ENCODE measurements around the gene GPS2. TPM values are rescaled to one million over a fixed set of nuclear protein-coding genes. Genes with fewer than 3 reads are reported as not detected.

Gene GPS2
- total and polyA plus RNA-seq, 2 donors (not counting 1 experiment from before 2014, with no cell fraction given): 30.6 to 55.3 TPM

DNA sequence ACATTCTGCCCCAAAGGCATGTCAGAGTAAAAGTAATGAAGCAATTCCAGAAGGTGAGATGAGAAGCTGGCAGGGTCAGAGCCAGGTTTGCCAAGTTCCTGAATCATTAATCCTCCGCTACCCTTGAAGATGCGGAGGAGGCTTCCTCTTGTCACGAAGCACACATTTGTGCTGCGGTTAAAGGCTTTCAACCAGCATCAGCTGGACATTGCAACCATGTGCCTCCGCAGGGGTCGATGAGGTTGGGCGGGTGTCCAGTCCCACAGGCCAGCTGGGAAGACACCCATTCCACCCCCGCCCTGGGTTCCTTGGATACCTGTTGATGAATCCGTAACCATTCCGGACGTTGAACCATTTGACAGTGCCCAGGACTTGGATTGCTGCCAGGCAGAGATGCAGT lies 22.0 kb downstream of the GPS2 start:
- H3K4me2 ChIP-seq (ENCODE audit: extremely low read depth, insufficient read depth, low read length): no peak overlapping the region
- no peaks in the 10 kb centered on the region for H4K20me1 ChIP-seq (ENCODE audit: control insufficient read depth, extremely low read depth, insufficient read depth, low read length)
- no peaks in the 10 kb centered on the region for H3K4me1 ChIP-seq (ENCODE audit: control insufficient read depth, extremely low read depth, insufficient read depth, low read length)
- H3K27me3 ChIP-seq (ENCODE audit: control insufficient read depth, insufficient read depth, low read length): peaks cover 38% of the 10 kb centered on the region
- no peak overlapping the region for H2AFZ ChIP-seq (ENCODE audit: low read length)
- H3K79me2 ChIP-seq (ENCODE audit: control insufficient read depth, insufficient read depth, low read length): no peaks in the 10 kb centered on the region
- no peaks in the 10 kb centered on the region for H3K36me3 ChIP-seq (ENCODE audit: control insufficient read depth, insufficient read depth, low read length)
- H3K4me3 ChIP-seq (replicated peaks in 1 of 4; ENCODE audit: control extremely low read depth in 1 of 4, insufficient read depth in 1 of 4, low read depth in 3 of 4, low read length in 4 of 4): no peak overlapping the region
- H3K9ac ChIP-seq (ENCODE audit: insufficient read depth, low read length): no peak overlapping the region
- TF ChIP-seq, protein P1, sequence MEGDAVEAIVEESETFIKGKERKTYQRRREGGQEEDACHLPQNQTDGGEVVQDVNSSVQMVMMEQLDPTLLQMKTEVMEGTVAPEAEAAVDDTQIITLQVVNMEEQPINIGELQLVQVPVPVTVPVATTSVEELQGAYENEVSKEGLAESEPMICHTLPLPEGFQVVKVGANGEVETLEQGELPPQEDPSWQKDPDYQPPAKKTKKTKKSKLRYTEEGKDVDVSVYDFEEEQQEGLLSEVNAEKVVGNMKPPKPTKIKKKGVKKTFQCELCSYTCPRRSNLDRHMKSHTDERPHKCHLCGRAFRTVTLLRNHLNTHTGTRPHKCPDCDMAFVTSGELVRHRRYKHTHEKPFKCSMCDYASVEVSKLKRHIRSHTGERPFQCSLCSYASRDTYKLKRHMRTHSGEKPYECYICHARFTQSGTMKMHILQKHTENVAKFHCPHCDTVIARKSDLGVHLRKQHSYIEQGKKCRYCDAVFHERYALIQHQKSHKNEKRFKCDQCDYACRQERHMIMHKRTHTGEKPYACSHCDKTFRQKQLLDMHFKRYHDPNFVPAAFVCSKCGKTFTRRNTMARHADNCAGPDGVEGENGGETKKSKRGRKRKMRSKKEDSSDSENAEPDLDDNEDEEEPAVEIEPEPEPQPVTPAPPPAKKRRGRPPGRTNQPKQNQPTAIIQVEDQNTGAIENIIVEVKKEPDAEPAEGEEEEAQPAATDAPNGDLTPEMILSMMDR (conservative IDR thresholded peaks at IDR 0.05 in 1 of 2, IDR thresholded peaks at IDR 0.05 in 1 of 2; ENCODE audit: low read depth in 1 of 2, low read length in 2 of 2): no peak
- TF ChIP-seq EZH2 (IDR thresholded peaks at IDR 0.05; ENCODE audit: low read length, missing control alignments): no peak
- no peak overlapping the region for H3K27ac ChIP-seq (ENCODE audit: insufficient read depth, low read length)
- no peaks in the 10 kb centered on the region for H3K9me3 ChIP-seq (ENCODE audit: control insufficient read depth, insufficient read depth, low read depth, low read length)
- DNase-seq (ENCODE audit: low read depth in 2 of 2): no peak

DNA sequence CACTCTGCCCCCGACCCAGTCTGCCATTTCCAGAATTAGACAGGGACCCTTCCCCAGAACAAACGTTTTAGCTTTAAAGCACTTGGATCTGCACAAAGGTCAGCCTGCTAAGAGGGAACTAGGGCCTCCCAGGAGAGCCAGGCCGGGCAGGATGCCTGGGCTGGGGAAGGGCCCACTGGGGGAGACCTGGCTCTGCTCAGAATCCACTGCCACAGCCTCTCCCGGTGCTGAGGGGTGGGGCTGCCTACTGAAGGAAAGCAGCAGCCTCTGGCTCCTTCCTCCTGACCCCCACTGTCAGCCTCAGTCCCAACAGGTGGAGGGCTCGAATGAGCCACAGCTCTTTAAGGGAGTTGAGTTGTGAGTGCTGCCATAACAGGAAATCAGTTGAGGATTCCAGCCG lies 22.4 kb downstream of the GPS2 start:
- Histone ChIP-seq H3K27ac (ENCODE audit: insufficient read depth, low read length) (no peak overlapping the region), H3K79me2 (ENCODE audit: control insufficient read depth, insufficient read depth, low read length) (no peaks in the 10 kb centered on the region), H4K20me1 (ENCODE audit: control insufficient read depth, extremely low read depth, insufficient read depth, low read length) (no peaks in the 10 kb centered on the region), H3K27me3 (ENCODE audit: control insufficient read depth, insufficient read depth, low read length) (peaks cover 38% of the 10 kb centered on the region), H3K9ac (ENCODE audit: insufficient read depth, low read length) (no peak overlapping the region), H3K9me3 (ENCODE audit: control insufficient read depth, insufficient read depth, low read depth, low read length) (no peaks in the 10 kb centered on the region), H3K36me3 (ENCODE audit: control insufficient read depth, insufficient read depth, low read length) (no peaks in the 10 kb centered on the region), H3K4me3 (replicated peaks in 1 of 4; ENCODE audit: control extremely low read depth in 1 of 4, insufficient read depth in 1 of 4, low read depth in 3 of 4, low read length in 4 of 4) (no peak overlapping the region), H3K4me2 (ENCODE audit: extremely low read depth, insufficient read depth, low read length) (no peak overlapping the region), H3K4me1 (ENCODE audit: control insufficient read depth, extremely low read depth, insufficient read depth, low read length) (no peaks in the 10 kb centered on the region), H2AFZ (ENCODE audit: low read length) (no peak overlapping the region)
- no peak for DNase-seq (ENCODE audit: low read depth in 2 of 2)
- TF ChIP-seq, protein P1 (conservative IDR thresholded peaks at IDR 0.05 in 1 of 2, IDR thresholded peaks at IDR 0.05 in 1 of 2; ENCODE audit: low read depth in 1 of 2, low read length in 2 of 2): no peak
- TF ChIP-seq EZH2 (IDR thresholded peaks at IDR 0.05; ENCODE audit: low read length, missing control alignments): no peak

DNA sequence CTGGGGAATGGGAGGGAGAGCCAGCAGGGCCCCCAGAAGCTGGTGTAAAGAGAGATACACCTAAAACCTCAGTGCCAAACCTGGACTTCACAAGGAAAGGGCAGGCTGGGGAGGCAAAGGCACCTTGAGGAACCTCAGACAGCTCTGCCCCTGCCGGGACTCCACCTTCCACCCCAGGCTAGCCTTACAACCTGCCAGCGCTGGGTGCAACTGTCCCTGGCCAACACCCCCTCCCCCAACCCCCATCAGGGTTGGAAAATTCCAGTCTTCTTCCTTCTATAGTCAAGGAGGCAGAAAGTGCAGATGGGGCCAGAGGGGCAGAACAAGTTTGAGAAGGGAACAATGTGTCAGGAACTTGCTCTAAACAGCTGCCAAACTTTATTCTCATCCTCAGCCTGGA lies 23.0 kb downstream of the GPS2 start:
- Histone ChIP-seq H3K9me3 (ENCODE audit: control insufficient read depth, insufficient read depth, low read depth, low read length) (no peaks in the 10 kb centered on the region), H3K4me3 (replicated peaks in 1 of 4; ENCODE audit: control extremely low read depth in 1 of 4, insufficient read depth in 1 of 4, low read depth in 3 of 4, low read length in 4 of 4) (no peak overlapping the region), H3K36me3 (ENCODE audit: control insufficient read depth, insufficient read depth, low read length) (no peaks in the 10 kb centered on the region), H3K4me2 (ENCODE audit: extremely low read depth, insufficient read depth, low read length) (no peak overlapping the region), H4K20me1 (ENCODE audit: control insufficient read depth, extremely low read depth, insufficient read depth, low read length) (no peaks in the 10 kb centered on the region), H3K4me1 (ENCODE audit: control insufficient read depth, extremely low read depth, insufficient read depth, low read length) (no peaks in the 10 kb centered on the region), H3K9ac (ENCODE audit: insufficient read depth, low read length) (no peak overlapping the region), H3K27me3 (ENCODE audit: control insufficient read depth, insufficient read depth, low read length) (peaks cover 38% of the 10 kb centered on the region), H2AFZ (ENCODE audit: low read length) (no peak overlapping the region), H3K79me2 (ENCODE audit: control insufficient read depth, insufficient read depth, low read length) (no peaks in the 10 kb centered on the region), H3K27ac (ENCODE audit: insufficient read depth, low read length) (no peak overlapping the region)
- DNase-seq (ENCODE audit: low read depth in 2 of 2): no peak
- no peak for TF ChIP-seq EZH2 (IDR thresholded peaks at IDR 0.05; ENCODE audit: low read length, missing control alignments)
- TF ChIP-seq, protein P1 (conservative IDR thresholded peaks at IDR 0.05 in 1 of 2, IDR thresholded peaks at IDR 0.05 in 1 of 2; ENCODE audit: low read depth in 1 of 2, low read length in 2 of 2): no peak
